Measurements from ENCODE around the gene SYT1.

DNA sequence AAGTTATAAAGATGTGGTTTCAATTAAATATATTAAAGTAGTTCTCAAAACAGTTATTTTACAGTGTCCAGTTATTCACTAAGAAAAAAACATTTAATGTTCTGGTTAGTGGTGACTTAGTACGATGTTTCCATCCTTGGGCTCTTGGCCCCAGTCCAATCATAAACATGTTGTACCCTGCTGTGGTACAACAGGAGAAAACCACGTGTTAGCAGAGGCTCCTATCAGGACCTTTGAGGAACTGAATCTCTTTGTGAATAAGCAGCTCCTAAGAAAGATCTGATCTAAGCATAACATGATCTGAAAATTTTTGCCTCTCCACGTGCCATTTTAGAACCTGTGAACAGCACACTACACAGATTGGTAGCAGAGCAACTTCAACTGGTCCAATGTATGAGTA is 234.0 kb downstream of the SYT1 start:
- no peak for TF ChIP-seq POLR2A (IDR thresholded peaks at IDR 0.05)
- TF ChIP-seq, protein P1, sequence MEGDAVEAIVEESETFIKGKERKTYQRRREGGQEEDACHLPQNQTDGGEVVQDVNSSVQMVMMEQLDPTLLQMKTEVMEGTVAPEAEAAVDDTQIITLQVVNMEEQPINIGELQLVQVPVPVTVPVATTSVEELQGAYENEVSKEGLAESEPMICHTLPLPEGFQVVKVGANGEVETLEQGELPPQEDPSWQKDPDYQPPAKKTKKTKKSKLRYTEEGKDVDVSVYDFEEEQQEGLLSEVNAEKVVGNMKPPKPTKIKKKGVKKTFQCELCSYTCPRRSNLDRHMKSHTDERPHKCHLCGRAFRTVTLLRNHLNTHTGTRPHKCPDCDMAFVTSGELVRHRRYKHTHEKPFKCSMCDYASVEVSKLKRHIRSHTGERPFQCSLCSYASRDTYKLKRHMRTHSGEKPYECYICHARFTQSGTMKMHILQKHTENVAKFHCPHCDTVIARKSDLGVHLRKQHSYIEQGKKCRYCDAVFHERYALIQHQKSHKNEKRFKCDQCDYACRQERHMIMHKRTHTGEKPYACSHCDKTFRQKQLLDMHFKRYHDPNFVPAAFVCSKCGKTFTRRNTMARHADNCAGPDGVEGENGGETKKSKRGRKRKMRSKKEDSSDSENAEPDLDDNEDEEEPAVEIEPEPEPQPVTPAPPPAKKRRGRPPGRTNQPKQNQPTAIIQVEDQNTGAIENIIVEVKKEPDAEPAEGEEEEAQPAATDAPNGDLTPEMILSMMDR (IDR thresholded peaks at IDR 0.05), result no peak

Measured in uterus (tissue), 2 donors.